ENCODE results near the gene SLC17A3.

GRCh38 chr6:25916789-25917490, 42.9 kb upstream of the SLC17A3 start:
- TF ChIP-seq YY1 (IDR thresholded peaks at IDR 0.05; ENCODE audit: low read depth) (no peak), EP300 (IDR thresholded peaks at IDR 0.05; ENCODE audit: borderline replicate concordance) (no peak), REST (IDR thresholded peaks at IDR 0.05; ENCODE audit: low read depth) (no peak), MAX (IDR thresholded peaks at IDR 0.05) (no peak), FOXM1 (IDR thresholded peaks at IDR 0.05; ENCODE audit: borderline replicate concordance, low read depth) (no peak), RAD21 (IDR thresholded peaks at IDR 0.05; ENCODE audit: low read depth) (no peak), TAF1 (IDR thresholded peaks at IDR 0.05; ENCODE audit: low read depth) (no peak), CREB1 (IDR thresholded peaks at IDR 0.05; ENCODE audit: low read depth) (no peak), USF1 (IDR thresholded peaks at IDR 0.05) (no peak), NFIC (IDR thresholded peaks at IDR 0.05) (no peak), EGR1 (IDR thresholded peaks at IDR 0.05) (no peak)
